HEK293 (cell line): ENCODE results near the gene MT1A.
A peak's percentile ranks its signal among the peaks of the same experiment; 100 is the strongest.

Source experiments
- CTCF ChIA-PET: fragments of 350-600 bp; formaldehyde crosslinking; extraction: SDS; loops from one replicate; lab custom pipeline; 2021; ENCODE audit warnings: antibody characterized with exemption; lab: Yijun Ruan, JAX
- POLR2A ChIA-PET: fragments of 300-600 bp; formaldehyde crosslinking; extraction: SDS; loops from one replicate; lab custom pipeline; 2020; ENCODE audit warnings: antibody characterized with exemption, inconsistent platforms; lab: Yijun Ruan, JAX
- H3K27ac ChIP-seq: fragments of 200-500 bp; sonication (Bioruptor generic); 2 replicates; pipeline ENCODE4 v1.5.1; 2014; ENCODE audit warnings: low read depth, low read length, control low read depth, inconsistent platforms; ENCODE audit errors: extremely low read depth
- H3K36me3 ChIP-seq, 2 experiments: fragments of 200-500 bp in 1 of 2; sonication (Bioruptor generic) in 1 of 2; 1 replicate in 1 of 2; 2 replicates in 1 of 2; pipeline ENCODE4 v1.5.1; 2014 to 2017; ENCODE audit warnings: inconsistent platforms in 2 of 2, low read length in 2 of 2; ENCODE audit not compliant: control insufficient read depth in 2 of 2, insufficient read depth in 1 of 2
- H3K4me1 ChIP-seq: fragments of 200-500 bp; sonication (Bioruptor generic); 2 replicates; pipeline ENCODE4 v1.5.1; 2014; ENCODE audit warnings: mild to moderate bottlenecking, low read length, inconsistent platforms; ENCODE audit not compliant: control insufficient read depth, insufficient read depth
- H3K4me3 ChIP-seq: 2 replicates; pipeline ENCODE4 v1.5.1; 2011; ENCODE audit warnings: low read depth, mild to moderate bottlenecking, control low read depth, low read length, moderate library complexity
- H3K9me3 ChIP-seq: fragments of 200-500 bp; sonication (Bioruptor generic); 2 replicates; pipeline ENCODE4 v1.5.1; 2014; ENCODE audit warnings: low read depth, low read length, inconsistent platforms; ENCODE audit not compliant: control insufficient read depth, insufficient read depth
- HOXD13 ChIP-seq: sonication (generic); formaldehyde crosslinking; IDR thresholded peaks from 2 replicates; pipeline ENCODE4 v1.8.0; 2022; ENCODE audit warnings: missing genetic modification reagents, borderline replicate concordance
- KLF9 ChIP-seq: fragments of 450-650 bp; formaldehyde crosslinking; IDR thresholded peaks from 2 replicates; pipeline ENCODE4 v1.5.1; 2016; ENCODE audit warnings: missing biosample characterization, missing genetic modification characterization, low read depth
- SETDB1 ChIP-seq: IDR thresholded peaks from one replicate; pipeline ENCODE4 v1.6.1; 2017; ENCODE audit warnings: mild to moderate bottlenecking, low read length, moderate library complexity, mixed read lengths; ENCODE audit not compliant: insufficient read length
- ZNF10 ChIP-seq: fragments of 450-650 bp; formaldehyde crosslinking; IDR thresholded peaks from 2 replicates; pipeline ENCODE4 v1.5.1; 2017; ENCODE audit warnings: missing biosample characterization, missing genetic modification characterization
- ZNF174 ChIP-seq: fragments of 450-650 bp; formaldehyde crosslinking; IDR thresholded peaks from 2 replicates; pipeline ENCODE4 v1.5.0; 2017; ENCODE audit warnings: missing biosample characterization, mild to moderate bottlenecking, missing genetic modification characterization
- ZNF184 ChIP-seq: fragments of 450-650 bp; IDR thresholded peaks from 2 replicates; pipeline ENCODE4 v1.5.1; 2018; ENCODE audit warnings: missing biosample characterization, mild to moderate bottlenecking, missing genetic modification characterization
- ZNF223 ChIP-seq: fragments of 450-650 bp; formaldehyde crosslinking; IDR thresholded peaks from 2 replicates; pipeline ENCODE4 v1.5.1; 2016; ENCODE audit warnings: missing biosample characterization, missing genetic modification characterization
- ZNF24 ChIP-seq: fragments of 450-650 bp; formaldehyde crosslinking; IDR thresholded peaks from 2 replicates; pipeline ENCODE4 v1.5.1; 2016; ENCODE audit warnings: missing biosample characterization, missing genetic modification characterization
- ZNF37A ChIP-seq: fragments of 450-650 bp; IDR thresholded peaks from 2 replicates; pipeline ENCODE4 v1.5.1; 2018; ENCODE audit warnings: missing biosample characterization, missing genetic modification characterization
- ZNF514 ChIP-seq: fragments of 450-650 bp; formaldehyde crosslinking; IDR thresholded peaks from 2 replicates; pipeline ENCODE4 v1.5.1; 2016; ENCODE audit warnings: missing biosample characterization, missing genetic modification characterization
- ZNF585B ChIP-seq: fragments of 450-650 bp; formaldehyde crosslinking; IDR thresholded peaks from 2 replicates; pipeline ENCODE4 v1.5.1; 2016; ENCODE audit warnings: missing biosample characterization, missing genetic modification characterization
- ZNF660 ChIP-seq: fragments of 450-650 bp; IDR thresholded peaks from 2 replicates; pipeline ENCODE4 v1.5.1; 2018; ENCODE audit warnings: missing biosample characterization, mild to moderate bottlenecking, missing genetic modification characterization
- ZNF777 ChIP-seq: fragments of 450-650 bp; formaldehyde crosslinking; IDR thresholded peaks from 2 replicates; pipeline ENCODE4 v1.5.1; 2017; ENCODE audit warnings: missing biosample characterization, missing genetic modification characterization, borderline replicate concordance
- ZNF791 ChIP-seq: fragments of 450-650 bp; formaldehyde crosslinking; IDR thresholded peaks from 2 replicates; pipeline ENCODE4 v1.5.1; 2016; ENCODE audit warnings: missing biosample characterization, missing genetic modification characterization
- ZNF837 ChIP-seq: fragments of 450-650 bp; formaldehyde crosslinking; IDR thresholded peaks from 2 replicates; pipeline ENCODE4 v1.5.1; 2016; ENCODE audit warnings: missing biosample characterization, missing genetic modification characterization
- ZXDB ChIP-seq: fragments of 450-650 bp; formaldehyde crosslinking; IDR thresholded peaks from 2 replicates; pipeline ENCODE4 v1.5.1; 2016; ENCODE audit warnings: missing biosample characterization, missing genetic modification characterization
- TF ChIP-seq, protein P1 (sequence below): fragments of 450-650 bp; formaldehyde crosslinking; IDR thresholded peaks from 2 replicates; pipeline ENCODE4 v1.5.1; 2016; ENCODE audit warnings: missing biosample characterization, missing genetic modification characterization
- TF ChIP-seq, protein P2 (sequence below): fragments of 450-650 bp; formaldehyde crosslinking; IDR thresholded peaks from 2 replicates; pipeline ENCODE4 v1.5.1; 2017; ENCODE audit warnings: missing biosample characterization, missing genetic modification characterization
- TF ChIP-seq, protein P3 (sequence below): fragments of 450-650 bp; formaldehyde crosslinking; IDR thresholded peaks from 2 replicates; pipeline ENCODE4 v1.5.1; 2016; ENCODE audit warnings: missing biosample characterization, missing genetic modification characterization
- TF ChIP-seq, protein P4 (sequence below): fragments of 450-650 bp; formaldehyde crosslinking; IDR thresholded peaks from 2 replicates; pipeline ENCODE4 v1.5.1; 2016; ENCODE audit warnings: missing biosample characterization, missing genetic modification characterization
- TF ChIP-seq, protein P5 (sequence below): fragments of 450-650 bp; formaldehyde crosslinking; IDR thresholded peaks from 2 replicates; pipeline ENCODE4 v1.5.1; 2016; ENCODE audit warnings: missing biosample characterization, missing genetic modification characterization
- TF ChIP-seq, protein P6 (sequence below): fragments of 450-650 bp; formaldehyde crosslinking; IDR thresholded peaks from 2 replicates; pipeline ENCODE4 v1.5.1; 2016; ENCODE audit warnings: missing biosample characterization, missing genetic modification characterization
- TF ChIP-seq, protein P7 (sequence below): fragments of 450-650 bp; formaldehyde crosslinking; IDR thresholded peaks from 2 replicates; pipeline ENCODE4 v1.5.1; 2017; ENCODE audit warnings: missing biosample characterization, mild to moderate bottlenecking, missing genetic modification characterization, moderate library complexity

The MT1A gene

DNA sequence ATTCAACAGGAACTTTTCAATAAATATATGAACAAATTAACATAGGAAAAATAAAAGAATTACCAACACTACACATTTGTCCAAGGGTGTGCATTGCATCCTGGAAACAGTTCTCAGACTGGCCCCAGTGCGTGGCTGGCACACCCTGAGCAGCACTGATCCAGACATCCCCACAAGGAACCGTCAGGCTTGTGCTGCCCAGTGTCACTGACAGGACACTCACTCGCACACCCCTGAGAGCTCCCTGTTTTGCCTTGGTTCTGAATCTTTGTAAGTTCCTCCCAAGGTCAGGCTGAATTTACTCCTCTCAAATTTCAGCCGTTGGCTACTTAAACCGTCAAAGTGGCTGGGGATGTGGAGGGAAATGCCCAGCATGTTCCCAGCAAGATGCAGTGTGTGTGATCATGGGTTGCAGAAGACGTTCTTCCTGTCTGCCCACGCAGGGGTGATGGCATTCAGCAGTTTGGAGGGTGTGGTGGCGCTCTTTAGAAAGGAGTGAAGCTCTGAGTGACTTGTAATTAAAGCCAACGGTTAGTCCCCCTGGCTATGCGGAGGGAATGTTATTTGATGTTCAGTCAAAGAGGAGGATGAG lies 28.4 kb upstream of the MT1A start (continued):
- no peak for TF ChIP-seq ZNF37A
- TF ChIP-seq, protein P1, sequence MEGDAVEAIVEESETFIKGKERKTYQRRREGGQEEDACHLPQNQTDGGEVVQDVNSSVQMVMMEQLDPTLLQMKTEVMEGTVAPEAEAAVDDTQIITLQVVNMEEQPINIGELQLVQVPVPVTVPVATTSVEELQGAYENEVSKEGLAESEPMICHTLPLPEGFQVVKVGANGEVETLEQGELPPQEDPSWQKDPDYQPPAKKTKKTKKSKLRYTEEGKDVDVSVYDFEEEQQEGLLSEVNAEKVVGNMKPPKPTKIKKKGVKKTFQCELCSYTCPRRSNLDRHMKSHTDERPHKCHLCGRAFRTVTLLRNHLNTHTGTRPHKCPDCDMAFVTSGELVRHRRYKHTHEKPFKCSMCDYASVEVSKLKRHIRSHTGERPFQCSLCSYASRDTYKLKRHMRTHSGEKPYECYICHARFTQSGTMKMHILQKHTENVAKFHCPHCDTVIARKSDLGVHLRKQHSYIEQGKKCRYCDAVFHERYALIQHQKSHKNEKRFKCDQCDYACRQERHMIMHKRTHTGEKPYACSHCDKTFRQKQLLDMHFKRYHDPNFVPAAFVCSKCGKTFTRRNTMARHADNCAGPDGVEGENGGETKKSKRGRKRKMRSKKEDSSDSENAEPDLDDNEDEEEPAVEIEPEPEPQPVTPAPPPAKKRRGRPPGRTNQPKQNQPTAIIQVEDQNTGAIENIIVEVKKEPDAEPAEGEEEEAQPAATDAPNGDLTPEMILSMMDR (tag by site-specific recombination), result peak; percentile 59
- no peak for TF ChIP-seq ZNF24 (tag by site-specific recombination)
- TF ChIP-seq, protein P2, sequence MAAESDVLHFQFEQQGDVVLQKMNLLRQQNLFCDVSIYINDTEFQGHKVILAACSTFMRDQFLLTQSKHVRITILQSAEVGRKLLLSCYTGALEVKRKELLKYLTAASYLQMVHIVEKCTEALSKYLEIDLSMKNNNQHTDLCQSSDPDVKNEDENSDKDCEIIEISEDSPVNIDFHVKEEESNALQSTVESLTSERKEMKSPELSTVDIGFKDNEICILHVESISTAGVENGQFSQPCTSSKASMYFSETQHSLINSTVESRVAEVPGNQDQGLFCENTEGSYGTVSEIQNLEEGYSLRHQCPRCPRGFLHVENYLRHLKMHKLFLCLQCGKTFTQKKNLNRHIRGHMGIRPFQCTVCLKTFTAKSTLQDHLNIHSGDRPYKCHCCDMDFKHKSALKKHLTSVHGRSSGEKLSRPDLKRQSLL (tag by site-specific recombination), result no peak
- no peak for TF ChIP-seq ZNF10 (tag by site-specific recombination)
- no peak for TF ChIP-seq ZNF585B
- no peak for TF ChIP-seq ZNF777 (tag by site-specific recombination)
- TF ChIP-seq ZNF514 (tag by site-specific recombination), result no peak
- TF ChIP-seq, protein P3, sequence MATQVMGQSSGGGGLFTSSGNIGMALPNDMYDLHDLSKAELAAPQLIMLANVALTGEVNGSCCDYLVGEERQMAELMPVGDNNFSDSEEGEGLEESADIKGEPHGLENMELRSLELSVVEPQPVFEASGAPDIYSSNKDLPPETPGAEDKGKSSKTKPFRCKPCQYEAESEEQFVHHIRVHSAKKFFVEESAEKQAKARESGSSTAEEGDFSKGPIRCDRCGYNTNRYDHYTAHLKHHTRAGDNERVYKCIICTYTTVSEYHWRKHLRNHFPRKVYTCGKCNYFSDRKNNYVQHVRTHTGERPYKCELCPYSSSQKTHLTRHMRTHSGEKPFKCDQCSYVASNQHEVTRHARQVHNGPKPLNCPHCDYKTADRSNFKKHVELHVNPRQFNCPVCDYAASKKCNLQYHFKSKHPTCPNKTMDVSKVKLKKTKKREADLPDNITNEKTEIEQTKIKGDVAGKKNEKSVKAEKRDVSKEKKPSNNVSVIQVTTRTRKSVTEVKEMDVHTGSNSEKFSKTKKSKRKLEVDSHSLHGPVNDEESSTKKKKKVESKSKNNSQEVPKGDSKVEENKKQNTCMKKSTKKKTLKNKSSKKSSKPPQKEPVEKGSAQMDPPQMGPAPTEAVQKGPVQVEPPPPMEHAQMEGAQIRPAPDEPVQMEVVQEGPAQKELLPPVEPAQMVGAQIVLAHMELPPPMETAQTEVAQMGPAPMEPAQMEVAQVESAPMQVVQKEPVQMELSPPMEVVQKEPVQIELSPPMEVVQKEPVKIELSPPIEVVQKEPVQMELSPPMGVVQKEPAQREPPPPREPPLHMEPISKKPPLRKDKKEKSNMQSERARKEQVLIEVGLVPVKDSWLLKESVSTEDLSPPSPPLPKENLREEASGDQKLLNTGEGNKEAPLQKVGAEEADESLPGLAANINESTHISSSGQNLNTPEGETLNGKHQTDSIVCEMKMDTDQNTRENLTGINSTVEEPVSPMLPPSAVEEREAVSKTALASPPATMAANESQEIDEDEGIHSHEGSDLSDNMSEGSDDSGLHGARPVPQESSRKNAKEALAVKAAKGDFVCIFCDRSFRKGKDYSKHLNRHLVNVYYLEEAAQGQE (tag by site-specific recombination), result no peak

DNA sequence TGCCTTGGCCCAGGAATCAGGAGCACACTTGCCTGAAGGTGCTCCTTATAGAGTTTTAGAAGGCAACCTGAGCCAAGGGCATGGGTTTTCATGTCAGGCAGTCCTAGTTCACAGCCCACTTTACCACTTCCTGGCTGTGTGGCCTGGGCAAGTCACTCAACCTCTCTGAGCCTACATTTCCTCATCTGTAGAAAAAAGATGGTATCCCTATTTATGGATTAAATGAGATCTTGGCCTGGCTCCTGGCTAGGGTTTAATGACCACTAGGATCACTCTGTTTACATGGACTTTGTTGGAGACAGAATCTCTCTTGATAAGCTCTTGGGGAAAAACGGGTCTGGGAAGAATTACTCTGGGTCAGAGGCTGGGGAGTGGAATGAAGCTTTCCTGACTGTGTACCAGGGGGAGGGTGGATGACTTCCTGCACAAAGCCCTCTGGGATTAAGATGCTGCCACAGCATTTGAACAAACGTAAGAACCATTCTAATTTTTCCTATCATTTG lies 27.8 kb upstream of the MT1A start:
- ChIA-PET POLR2A (interaction anchor here (0.9 to 1.6 kb wide), 2 partner anchors 15 to 51 kb away, joined by 5 read pairs; partner anchors contain the start of gene MT1E), CTCF (interaction anchor here (0.9 to 1.7 kb wide), 4 partner anchors 10 to 72 kb away, joined by 3 to 4 read pairs (median 4); partner anchors contain the start of gene MT1X)
- Histone ChIP-seq H3K27ac (no peak overlapping the region), H3K4me3 (no peak overlapping the region), H3K36me3 (no peaks in the 10 kb centered on the region), H3K9me3 (no peaks in the 10 kb centered on the region), H3K4me1 (peaks cover 3% of the 10 kb centered on the region; the same call in 1 of the 2 replicates)
- TF ChIP-seq ZNF660 (no peak), KLF9 (tag by site-specific recombination) (no peak; the same call in 1 of the 2 replicates), ZNF791 (tag by site-specific recombination) (no peak), SETDB1 (no peak), ZNF585B (no peak), ZNF174 (tag by site-specific recombination) (no peak), ZXDB (tag by site-specific recombination) (no peak), HOXD13 (CRISPR knock-in tag) (no peak), ZNF184 (tag by site-specific recombination) (no peak), ZNF10 (tag by site-specific recombination) (no peak), ZNF223 (tag by site-specific recombination) (no peak), ZNF837 (tag by site-specific recombination) (no peak)
- TF ChIP-seq, protein P4, sequence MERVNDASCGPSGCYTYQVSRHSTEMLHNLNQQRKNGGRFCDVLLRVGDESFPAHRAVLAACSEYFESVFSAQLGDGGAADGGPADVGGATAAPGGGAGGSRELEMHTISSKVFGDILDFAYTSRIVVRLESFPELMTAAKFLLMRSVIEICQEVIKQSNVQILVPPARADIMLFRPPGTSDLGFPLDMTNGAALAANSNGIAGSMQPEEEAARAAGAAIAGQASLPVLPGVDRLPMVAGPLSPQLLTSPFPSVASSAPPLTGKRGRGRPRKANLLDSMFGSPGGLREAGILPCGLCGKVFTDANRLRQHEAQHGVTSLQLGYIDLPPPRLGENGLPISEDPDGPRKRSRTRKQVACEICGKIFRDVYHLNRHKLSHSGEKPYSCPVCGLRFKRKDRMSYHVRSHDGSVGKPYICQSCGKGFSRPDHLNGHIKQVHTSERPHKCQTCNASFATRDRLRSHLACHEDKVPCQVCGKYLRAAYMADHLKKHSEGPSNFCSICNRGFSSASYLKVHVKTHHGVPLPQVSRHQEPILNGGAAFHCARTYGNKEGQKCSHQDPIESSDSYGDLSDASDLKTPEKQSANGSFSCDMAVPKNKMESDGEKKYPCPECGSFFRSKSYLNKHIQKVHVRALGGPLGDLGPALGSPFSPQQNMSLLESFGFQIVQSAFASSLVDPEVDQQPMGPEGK (tag by site-specific recombination), result no peak
- TF ChIP-seq, protein P5, sequence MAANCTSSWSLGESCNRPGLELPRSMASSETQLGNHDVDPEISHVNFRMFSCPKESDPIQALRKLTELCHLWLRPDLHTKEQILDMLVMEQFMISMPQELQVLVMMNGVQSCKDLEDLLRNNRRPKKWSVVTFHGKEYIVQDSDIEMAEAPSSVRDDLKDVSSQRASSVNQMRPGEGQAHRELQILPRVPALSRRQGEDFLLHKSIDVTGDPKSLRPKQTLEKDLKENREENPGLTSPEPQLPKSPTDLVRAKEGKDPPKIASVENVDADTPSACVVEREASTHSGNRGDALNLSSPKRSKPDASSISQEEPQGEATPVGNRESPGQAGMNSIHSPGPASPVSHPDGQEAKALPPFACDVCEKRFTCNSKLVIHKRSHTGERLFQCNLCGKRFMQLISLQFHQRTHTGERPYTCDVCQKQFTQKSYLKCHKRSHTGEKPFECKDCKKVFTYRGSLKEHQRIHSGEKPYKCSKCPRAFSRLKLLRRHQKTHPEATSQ (tag by site-specific recombination), result no peak
- TF ChIP-seq, protein P6, sequence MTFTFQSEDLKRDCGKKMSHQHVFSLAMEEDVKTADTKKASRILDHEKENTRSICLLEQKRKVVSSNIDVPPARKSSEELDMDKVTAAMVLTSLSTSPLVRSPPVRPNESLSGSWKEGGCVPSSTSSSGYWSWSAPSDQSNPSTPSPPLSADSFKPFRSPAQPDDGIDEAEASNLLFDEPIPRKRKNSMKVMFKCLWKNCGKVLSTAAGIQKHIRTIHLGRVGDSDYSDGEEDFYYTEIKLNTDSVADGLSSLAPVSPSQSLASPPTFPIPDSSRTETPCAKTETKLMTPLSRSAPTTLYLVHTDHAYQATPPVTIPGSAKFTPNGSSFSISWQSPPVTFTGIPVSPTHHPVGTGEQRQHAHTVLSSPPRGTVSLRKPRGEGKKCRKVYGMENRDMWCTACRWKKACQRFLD, result no peak
- TF ChIP-seq, protein P7, sequence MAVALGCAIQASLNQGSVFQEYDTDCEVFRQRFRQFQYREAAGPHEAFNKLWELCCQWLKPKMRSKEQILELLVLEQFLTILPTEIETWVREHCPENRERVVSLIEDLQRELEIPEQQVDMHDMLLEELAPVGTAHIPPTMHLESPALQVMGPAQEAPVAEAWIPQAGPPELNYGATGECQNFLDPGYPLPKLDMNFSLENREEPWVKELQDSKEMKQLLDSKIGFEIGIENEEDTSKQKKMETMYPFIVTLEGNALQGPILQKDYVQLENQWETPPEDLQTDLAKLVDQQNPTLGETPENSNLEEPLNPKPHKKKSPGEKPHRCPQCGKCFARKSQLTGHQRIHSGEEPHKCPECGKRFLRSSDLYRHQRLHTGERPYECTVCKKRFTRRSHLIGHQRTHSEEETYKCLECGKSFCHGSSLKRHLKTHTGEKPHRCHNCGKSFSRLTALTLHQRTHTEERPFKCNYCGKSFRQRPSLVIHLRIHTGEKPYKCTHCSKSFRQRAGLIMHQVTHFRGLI (tag by site-specific recombination), result no peak
